Measurements from ENCODE around the gene DDX23.

The DDX23 gene

GRCh38 chr12:48822139-48822538, 29.8 kb downstream of the DDX23 start:
- no peak for DNase-seq

- DNase-seq, result no peak
These were observed 31.8 kb downstream of the DDX23 start for GRCh38 chr12:48819986-48820725.

- DNase-seq, result no peak
These were observed 33.0 kb downstream of the DDX23 start for GRCh38 chr12:48818831-48819590.

- no peak for DNase-seq
These were observed 33.8 kb downstream of the DDX23 start, which contains the start of gene CACNB3 for GRCh38 chr12:48817873-48818830. CACNB3 (plus strand) TSS chr12:48818496; CDS start chr12:48818930, 434 bp downstream.

- DNase-seq, result no peak
These were observed 35.7 kb downstream of the DDX23 start for GRCh38 chr12:48816143-48816854.

GRCh38 chr12:48815126-48816110, 36.5 kb downstream of the DDX23 start:
- DNase-seq, result no peak

- DNase-seq, result no peak
These were observed 37.5 kb downstream of the DDX23 start for GRCh38 chr12:48814262-48815125.

- no peak for DNase-seq
These were observed 38.3 kb downstream of the DDX23 start for GRCh38 chr12:48813465-48814261.

- no peak for DNase-seq
These were observed 39.6 kb downstream of the DDX23 start for GRCh38 chr12:48812389-48812788.

GRCh38 chr12:48811437-48812090, 40.4 kb downstream of the DDX23 start:
- no peak for DNase-seq

GRCh38 chr12:48810903-48811431, 41.0 kb downstream of the DDX23 start:
- no peak for DNase-seq

- DNase-seq, result no peak
These were observed 44.0 kb downstream of the DDX23 start for GRCh38 chr12:48807981-48808380.

GRCh38 chr12:48803675-48804074, 48.3 kb downstream of the DDX23 start:
- no peak for DNase-seq

- DNase-seq, result no peak
These were observed 51.0 kb downstream of the DDX23 start for GRCh38 chr12:48800971-48801370.

GRCh38 chr12:48800457-48800856, 51.5 kb downstream of the DDX23 start:
- DNase-seq, result no peak

- DNase-seq, result no peak
These were observed 55.0 kb downstream of the DDX23 start for GRCh38 chr12:48796976-48797375.

- no peak for DNase-seq
These were observed 56.2 kb downstream of the DDX23 start for GRCh38 chr12:48795550-48796455.
